ENCODE results near the gene THAP3.

Gene THAP3

DNA sequence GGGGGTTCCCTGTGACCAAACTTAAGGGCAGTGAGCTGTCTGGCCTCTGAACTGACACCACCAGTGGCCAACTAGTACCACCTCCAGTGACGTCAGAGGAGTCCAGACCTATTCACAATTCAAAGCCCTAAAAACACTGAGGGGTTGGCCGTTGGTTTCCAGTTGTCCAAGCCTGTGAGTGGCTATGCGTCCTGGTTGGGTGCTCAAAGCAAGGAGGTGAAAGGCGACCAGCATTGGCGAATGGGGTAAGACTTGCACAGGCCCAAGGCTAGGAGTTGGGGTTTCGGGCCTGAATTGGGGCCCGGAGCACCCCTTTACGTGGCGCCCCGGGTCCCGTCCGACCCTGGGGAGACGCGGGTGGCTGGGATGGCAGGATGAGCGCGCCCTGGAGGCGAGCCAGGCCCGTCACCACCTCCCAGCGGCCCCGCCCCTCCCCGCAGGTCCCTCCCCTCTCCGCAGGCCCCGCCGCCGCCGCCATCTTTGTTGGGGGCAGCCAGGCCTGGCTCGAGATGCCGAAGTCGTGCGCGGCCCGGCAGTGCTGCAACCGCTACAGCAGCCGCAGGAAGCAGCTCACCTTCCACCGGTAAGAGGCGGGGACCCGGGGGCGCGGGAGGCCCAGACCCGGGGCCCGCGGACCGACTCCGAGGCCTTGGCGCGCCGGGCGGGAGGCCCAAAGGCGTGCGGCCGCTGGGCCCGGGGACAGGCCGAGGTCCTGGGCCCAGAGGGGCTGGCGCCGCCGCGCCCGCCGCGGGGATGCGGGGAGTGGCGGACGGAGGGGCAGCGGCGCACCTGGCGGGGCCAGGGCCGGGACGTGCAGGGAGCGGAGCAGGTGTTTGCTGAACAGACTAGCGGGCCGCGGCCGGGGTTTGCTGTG, at the start of gene THAP3:
TSS of gene THAP3 (plus strand) at position 159 of the 874 bp plus-strand sequence. CDS start at position 510, 351 bp downstream.
- DNase-seq, result peak; percentile 88

- DNase-seq, result no peak
Measured at GRCh38 chr1:6577831-6578525, 46.7 kb upstream of the THAP3 start.

GRCh38 chr1:6578624-6579373, 45.9 kb upstream of the THAP3 start:
- no peak for DNase-seq

GRCh38 chr1:6579374-6580118, 45.1 kb upstream of the THAP3 start, which contains the start of gene ZBTB48:
TSS of gene ZBTB48 (plus strand) at chr1:6579994. CDS start at chr1:6580610, 616 bp downstream.
- DNase-seq, result peak; percentile 96

- DNase-seq, result no peak
Measured at GRCh38 chr1:6580119-6580592, 44.5 kb upstream of the THAP3 start.

- DNase-seq, result no peak
Measured at GRCh38 chr1:6580593-6581409, 43.9 kb upstream of the THAP3 start.

- DNase-seq, result no peak
Measured at GRCh38 chr1:6581561-6582305, 42.9 kb upstream of the THAP3 start.

DNA sequence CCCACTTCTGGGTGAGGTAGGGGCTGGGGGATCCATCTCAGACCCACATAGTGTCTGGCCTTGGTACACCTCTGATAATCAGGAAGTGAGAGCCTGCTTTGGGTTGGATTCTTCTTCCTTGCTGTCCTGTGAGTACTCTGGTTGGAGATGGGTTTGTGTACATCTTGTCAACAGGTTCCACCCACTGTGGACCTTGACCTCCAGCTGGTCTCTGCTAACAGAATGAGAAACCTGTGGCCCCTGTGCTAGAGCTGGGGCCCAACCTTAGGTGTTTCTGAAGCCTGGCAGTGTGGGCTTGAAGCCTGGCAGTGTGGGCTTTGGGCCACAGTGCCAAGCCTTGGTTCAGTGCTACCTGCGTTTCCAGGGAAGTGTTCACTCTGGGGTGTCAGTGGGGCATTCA, 42.3 kb upstream of the THAP3 start:
- DNase-seq, result no peak

- no peak for DNase-seq
Measured at GRCh38 chr1:6584126-6585080, 40.3 kb upstream of the THAP3 start.

GRCh38 chr1:6585081-6585722, 39.5 kb upstream of the THAP3 start:
- no peak for DNase-seq

GRCh38 chr1:6585841-6586240, 38.8 kb upstream of the THAP3 start:
- DNase-seq, result no peak

DNA sequence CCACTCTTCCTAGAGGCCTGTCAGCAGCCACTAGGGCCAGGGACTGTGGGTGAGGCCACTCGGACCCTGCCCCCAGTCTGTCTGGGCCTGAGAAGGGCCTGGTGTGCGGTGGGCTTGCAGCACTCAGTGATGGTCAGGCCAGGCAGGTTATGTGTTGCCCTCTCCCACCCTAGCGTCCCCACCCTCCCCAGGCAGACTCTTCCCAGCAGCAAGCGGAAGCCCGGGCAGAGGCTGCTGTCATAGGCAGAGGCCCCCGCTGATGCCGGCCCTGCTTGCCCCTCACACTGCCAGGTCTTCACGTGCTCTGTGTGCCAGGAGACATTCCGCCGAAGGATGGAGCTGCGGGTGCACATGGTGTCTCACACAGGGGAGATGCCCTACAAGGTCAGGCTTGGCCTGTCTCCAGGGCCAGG, 38.3 kb upstream of the THAP3 start:
- DNase-seq, result no peak

DNA sequence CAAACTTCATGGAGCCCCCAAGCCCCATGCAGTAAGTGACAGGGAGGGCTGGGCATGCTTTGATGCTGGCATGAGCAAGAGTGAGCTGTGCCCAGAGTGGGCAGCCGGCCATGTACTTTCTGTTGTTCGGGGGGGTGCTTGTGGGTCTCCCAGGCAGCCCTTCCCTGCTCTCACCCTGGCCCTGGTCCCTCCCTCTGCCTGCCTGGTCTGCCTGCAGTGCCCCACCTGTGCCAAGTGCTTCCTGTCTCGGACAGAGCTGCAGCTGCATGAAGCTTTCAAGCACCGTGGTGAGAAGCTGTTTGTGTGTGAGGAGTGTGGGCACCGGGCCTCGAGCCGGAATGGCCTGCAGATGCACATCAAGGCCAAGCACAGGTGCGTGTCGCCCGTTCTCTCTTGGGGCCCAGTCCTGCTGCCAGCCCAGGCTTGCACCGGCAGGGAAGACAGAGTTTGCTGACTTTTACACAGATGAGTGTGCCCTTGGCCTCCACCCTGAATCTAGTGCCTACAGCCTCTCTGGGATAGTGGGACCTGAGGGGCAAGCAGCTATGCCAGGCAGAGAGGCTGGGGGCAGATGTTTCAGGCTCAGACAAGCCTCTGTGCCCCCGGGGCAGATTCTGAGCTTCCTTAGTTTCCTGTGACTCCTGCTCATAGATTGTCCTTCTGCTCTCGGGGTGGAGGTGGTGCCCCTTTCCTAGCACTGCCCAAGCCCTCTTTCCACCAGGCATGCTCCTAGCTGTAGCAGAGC, 37.2 kb upstream of the THAP3 start:
- DNase-seq, result no peak

DNA sequence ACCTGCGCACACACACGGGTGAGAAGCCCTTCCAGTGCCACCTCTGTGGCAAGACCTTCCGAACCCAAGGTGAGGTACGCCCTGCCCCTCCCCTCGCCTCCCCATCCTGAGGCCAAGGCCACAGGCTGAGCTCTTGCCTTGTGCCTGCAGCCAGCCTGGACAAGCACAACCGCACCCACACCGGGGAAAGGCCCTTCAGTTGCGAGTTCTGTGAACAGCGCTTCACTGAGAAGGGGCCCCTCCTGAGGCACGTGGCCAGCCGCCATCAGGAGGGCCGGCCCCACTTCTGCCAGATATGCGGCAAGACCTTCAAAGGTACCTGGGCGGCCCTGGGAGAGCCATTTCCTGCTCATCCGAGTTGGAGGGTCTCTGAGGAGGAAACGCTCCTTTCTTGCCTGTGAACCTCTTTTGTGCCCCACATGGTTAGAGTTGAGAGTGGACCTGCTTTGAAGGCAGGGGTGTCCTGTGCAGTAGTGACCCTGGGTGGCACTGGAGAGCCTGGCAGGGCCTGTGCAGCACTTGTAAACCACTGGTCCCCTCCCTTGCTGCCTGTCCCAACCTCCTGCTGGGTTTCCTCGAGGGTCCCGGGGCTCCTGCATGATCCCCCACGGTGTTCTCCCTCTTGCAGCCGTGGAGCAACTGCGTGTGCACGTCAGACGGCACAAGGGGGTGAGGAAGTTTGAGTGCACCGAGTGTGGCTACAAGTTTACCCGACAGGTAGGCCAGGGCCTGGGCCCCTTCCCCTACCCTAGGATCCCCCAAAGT, 36.4 kb upstream of the THAP3 start:
- DNase-seq, result no peak

GRCh38 chr1:6588893-6589520, 35.7 kb upstream of the THAP3 start:
- no peak for DNase-seq

- no peak for DNase-seq
Measured at GRCh38 chr1:6590046-6590445, 34.6 kb upstream of the THAP3 start.

- DNase-seq, result no peak
Measured at GRCh38 chr1:6591222-6591621, 33.4 kb upstream of the THAP3 start.

Measured in activated gamma-delta T cell treated with Interleukin-2 at 50 U/mL for 16 hours (primary cell).